Measurements from ENCODE around the gene PRR7.

The PRR7 gene, protein sequence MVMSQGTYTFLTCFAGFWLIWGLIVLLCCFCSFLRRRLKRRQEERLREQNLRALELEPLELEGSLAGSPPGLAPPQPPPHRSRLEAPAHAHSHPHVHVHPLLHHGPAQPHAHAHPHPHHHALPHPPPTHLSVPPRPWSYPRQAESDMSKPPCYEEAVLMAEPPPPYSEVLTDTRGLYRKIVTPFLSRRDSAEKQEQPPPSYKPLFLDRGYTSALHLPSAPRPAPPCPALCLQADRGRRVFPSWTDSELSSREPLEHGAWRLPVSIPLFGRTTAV

DNA sequence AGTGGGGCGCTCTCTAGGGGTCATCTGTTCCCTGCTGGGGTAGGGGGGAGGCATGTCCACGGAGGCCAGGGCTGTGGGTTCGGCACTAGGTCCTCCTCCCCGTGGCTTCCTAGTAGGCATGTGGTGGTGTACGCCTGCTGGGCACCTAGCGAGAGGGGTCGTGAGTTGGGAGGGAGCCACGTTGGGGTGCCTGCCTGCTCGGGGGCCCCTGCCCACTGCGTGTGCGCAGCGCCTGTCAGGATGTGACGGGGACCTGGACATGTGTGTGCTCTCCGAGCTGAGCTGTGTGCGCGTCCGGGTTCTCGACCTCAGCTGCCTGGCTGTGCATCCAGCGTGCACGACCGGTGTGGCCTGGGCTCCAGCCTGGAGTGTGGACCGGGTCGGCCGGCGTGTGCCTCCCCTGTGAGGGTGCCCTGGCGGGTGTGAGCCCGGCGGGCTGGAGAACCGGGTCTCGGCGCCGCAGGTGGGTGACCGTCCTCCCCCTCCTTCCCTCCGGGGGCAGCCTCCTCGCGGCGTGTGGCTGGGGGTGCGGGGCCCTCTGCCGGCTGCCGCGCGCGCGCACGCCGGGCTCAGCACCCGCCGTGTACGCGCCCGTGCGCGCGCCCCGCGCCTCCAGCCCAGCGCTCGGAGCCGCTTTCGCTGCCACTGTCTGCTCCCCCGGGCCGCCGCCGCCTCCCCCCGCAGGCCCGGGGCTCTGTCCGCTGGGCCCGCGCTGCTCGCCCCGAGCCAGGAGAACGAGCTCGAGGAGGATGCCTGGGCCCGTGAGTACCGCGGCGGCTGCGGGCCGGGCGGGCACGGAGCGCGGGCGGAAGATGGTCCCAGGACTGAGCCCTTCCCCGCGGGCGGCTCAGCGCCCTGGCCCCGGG, at the start of gene PRR7:
PRR7 (plus strand) TSS at position 615 of the 866 bp plus-strand sequence. CDS start 8,254 bp downstream, outside the sequence.
- no peak for DNase-seq (ENCODE audit: extremely low read depth, low read depth)

DNA sequence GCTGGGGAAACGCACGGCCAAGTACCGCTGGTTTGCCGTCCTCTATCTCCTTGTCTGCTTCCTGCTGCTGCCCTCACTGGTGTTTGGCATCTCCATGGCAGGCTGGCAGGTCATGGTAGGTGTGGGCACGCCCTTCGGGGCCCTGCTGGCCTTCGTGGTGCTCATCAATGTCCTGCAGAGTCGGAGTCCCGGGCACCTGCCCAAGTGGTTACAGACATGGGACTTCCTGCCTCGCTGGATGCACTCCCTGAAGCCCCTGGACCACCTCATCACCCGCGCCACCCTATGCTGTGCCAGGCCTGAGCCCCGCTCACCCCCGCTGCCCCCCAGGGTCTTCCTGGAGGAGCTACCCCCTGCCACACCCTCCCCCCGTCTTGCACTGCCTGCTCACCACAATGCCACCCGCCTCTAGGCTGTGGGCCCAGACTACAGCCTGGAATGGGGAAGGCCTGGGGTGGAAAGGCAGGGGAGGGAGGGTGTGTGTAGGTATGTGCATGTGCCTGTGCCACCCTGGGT, 48.7 kb upstream of the PRR7 start:
- H3K4me3 ChIP-seq (replicated peaks; ENCODE audit: low read depth, low read length): no peak overlapping the region
- DNase-seq (ENCODE audit: extremely low read depth, low read depth): no peak
- TF ChIP-seq, protein P1, sequence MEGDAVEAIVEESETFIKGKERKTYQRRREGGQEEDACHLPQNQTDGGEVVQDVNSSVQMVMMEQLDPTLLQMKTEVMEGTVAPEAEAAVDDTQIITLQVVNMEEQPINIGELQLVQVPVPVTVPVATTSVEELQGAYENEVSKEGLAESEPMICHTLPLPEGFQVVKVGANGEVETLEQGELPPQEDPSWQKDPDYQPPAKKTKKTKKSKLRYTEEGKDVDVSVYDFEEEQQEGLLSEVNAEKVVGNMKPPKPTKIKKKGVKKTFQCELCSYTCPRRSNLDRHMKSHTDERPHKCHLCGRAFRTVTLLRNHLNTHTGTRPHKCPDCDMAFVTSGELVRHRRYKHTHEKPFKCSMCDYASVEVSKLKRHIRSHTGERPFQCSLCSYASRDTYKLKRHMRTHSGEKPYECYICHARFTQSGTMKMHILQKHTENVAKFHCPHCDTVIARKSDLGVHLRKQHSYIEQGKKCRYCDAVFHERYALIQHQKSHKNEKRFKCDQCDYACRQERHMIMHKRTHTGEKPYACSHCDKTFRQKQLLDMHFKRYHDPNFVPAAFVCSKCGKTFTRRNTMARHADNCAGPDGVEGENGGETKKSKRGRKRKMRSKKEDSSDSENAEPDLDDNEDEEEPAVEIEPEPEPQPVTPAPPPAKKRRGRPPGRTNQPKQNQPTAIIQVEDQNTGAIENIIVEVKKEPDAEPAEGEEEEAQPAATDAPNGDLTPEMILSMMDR (IDR thresholded peaks at IDR 0.05; ENCODE audit: low read depth, low read length, missing control alignments): no peak

More for the DNA sequence above, at the start of gene PRR7:
- H3K4me3 ChIP-seq (replicated peaks; ENCODE audit: low read depth, low read length): peak within 1 kb of the TSS; percentile 57
- TF ChIP-seq, protein P1 (IDR thresholded peaks at IDR 0.05; ENCODE audit: low read depth, low read length, missing control alignments): no peak

DNA sequence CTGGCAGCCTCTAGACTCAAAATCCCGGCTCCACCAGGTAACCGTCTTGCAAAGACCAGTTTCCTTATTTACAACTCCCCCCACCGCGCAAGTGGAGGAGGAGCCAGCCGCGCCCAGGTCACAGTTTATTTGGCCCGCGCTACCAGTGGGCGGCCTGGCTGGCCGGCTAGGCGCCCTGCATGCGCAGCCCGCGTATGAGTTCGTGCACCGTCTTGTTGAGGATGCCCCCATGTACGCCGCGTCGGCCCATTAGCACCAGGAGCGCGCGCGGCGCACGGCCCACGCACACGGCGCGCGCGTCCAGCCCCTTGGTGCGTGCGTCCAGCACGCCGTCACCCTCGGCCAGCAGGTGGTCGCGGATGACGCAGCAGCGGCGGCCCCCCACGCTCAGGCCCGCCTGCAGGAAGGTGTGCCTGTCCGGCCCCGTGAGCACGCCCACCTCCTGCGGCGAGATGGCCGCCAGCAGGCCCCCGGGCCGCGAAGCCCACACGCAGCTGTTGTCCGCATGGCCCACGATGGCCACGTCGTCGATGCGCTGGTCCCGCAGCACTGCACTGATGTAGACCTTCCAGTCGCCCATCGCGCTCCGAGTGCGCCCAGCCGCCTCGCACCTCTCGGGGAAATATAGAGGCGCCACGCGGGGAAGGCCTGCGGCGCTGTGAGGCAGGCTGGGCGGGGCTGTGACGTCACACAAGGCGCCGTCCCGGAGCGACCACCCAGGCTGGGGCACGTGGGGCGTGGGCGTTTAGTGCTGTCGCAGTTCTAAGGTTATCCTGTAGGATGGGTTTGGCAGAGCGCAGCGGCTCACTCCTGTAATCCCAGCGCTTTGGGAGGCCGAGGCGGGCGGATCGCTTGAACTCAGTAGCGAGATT, 46.4 kb upstream of the PRR7 start, which contains the start of gene PFN3:
PFN3 (minus strand) TSS at position 665 of the 872 bp plus-strand sequence; CDS start at position 580, 85 bp downstream.
- H3K4me3 ChIP-seq (replicated peaks; ENCODE audit: low read depth, low read length): no peak within 1 kb of the TSS
- DNase-seq (ENCODE audit: extremely low read depth, low read depth): no peak
- TF ChIP-seq, protein P1 (IDR thresholded peaks at IDR 0.05; ENCODE audit: low read depth, low read length, missing control alignments): no peak

DNA sequence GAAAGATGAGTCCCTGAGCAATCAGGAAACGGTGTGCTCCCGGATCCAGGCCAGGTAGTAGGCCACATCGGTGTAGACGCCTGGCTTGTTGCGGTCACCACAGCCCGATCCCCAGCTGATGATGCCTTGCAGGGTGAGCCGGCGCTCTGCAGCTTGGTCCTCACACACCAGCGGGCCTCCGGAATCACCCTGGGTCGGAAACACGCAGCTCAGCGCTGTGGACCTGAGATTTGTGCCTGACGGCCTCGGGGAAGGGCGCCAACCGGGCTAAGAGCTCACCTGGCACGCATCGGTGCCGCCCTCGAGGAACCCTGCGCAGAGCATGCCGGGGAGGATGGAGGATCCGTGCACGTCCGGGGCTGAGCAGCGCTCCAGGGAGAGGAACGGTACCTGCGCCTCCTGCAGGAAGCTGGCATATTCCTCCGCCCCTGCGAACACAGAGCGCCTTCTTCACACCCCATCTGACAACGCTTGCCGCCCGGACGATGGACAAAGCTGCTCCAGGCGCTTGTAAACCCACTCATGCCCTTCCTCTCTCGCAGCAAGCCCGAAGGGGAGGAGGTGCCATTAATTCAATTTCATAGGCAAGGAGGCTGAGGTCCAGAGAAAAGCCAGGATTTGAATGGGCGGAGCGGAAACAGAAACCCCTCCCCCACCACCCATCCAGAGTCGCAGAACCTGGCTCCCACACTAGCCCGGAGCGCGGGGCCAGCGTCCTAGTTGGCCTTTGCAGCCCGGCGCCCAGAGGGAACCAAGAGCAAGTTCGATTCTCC, 44.2 kb upstream of the PRR7 start:
- no peak overlapping the region for H3K4me3 ChIP-seq (replicated peaks; ENCODE audit: low read depth, low read length)
- TF ChIP-seq, protein P1 (IDR thresholded peaks at IDR 0.05; ENCODE audit: low read depth, low read length, missing control alignments): peak; percentile 48
- no peak for DNase-seq (ENCODE audit: extremely low read depth, low read depth)

DNA sequence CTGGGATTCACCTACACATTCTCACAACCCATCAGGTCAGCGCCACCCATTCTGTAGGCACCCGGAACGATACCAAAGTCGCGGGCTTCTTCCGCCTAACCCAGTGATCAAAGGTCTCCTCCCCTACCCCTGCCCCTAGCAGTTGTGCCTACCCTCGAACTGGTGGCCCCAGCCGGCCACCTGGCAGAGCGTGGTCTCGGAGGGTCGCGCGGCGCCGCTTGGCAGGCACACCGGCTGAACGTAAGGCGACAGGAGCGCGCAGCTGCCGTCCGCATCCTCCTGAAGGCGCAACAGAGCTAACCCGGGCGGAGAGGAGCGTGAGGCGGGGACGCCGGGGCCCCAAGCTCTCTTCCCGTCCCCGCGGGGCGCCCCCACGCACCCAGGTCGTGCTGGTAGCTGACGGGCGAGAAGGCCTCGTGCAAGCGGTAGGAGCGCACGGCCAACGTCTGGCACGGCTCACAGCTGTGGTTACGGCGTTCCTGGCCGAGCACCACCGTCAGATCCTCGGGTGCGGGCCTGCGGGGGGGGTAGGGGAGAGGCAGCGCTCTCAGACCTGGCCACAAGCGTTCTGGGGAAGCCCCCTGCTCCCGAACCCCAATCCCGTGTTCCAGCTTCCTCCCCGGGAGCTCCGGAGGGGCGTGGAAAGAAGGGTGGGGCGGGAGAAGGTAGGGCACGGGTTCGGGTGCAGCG, 43.4 kb upstream of the PRR7 start:
- DNase-seq (ENCODE audit: extremely low read depth, low read depth): no peak
- TF ChIP-seq, protein P1 (IDR thresholded peaks at IDR 0.05; ENCODE audit: low read depth, low read length, missing control alignments): no peak
- peak overlapping the region; percentile 50 for H3K4me3 ChIP-seq (replicated peaks; ENCODE audit: low read depth, low read length)

Measured in HFF-Myc (cell line).